HCT116 (cell line): ENCODE data around the gene AIFM2. TPM values are rescaled to one million over a fixed set of nuclear protein-coding genes. Genes with fewer than 3 reads are reported as not detected.

Experiments
- ATAC-seq: fragments of 200-7000 bp; cut with Tn5 transposase; 2 replicates; pipeline ENCODE4 v1.9.1; 2020; ENCODE audit warnings: mild to moderate bottlenecking, moderate library complexity
- BruUV-seq: library from RNA; stranded (reverse); fragments of 400-500 nt; replicated peaks from 2 replicates; lab custom pipeline; 2021; lab: Mats Ljungman, UMichigan
- CTCF ChIA-PET: fragments of 300-600 bp; sonication (Branson Sonifier 250); formaldehyde crosslinking; loops from one replicate; lab custom pipeline; 2021; ENCODE audit warnings: antibody characterized with exemption; lab: Charles Lee
- POLR2A ChIA-PET: fragments of 300-600, 350-600 bp; sonication (Branson Sonifier 250); formaldehyde crosslinking; loops from one replicate; lab custom pipeline; 2021; ENCODE audit warnings: antibody characterized with exemption; lab: Charles Lee
- RAD21 ChIA-PET, 2 experiments: fragments of 300-600 bp; sonication (Branson Sonifier 250); formaldehyde crosslinking; loops; one replicate each; lab custom pipeline; 2023; ENCODE audit warnings: low total read pairs in 2 of 2; ENCODE audit not compliant: uncharacterized antibody in 2 of 2, unreplicated experiment in 2 of 2, low non-redundant PET in 1 of 2; lab: Charles Lee
- DNase-seq: peaks from one replicate; pipeline ENCODE4 v3.0.0-alpha.2; 2010; ENCODE audit warnings: low read depth, low spot score
- H2AFZ ChIP-seq: fragments of 200-600 bp; shearing (Covaris generic), sonication (generic); 2 replicates; pipeline ENCODE4 v1.6.1; 2017; ENCODE audit warnings: low read depth, mixed run types, mixed read lengths, antibody characterized with exemption, low read length; ENCODE audit not compliant: poor library complexity, severe bottlenecking
- H3K27ac ChIP-seq: 2 replicates; pipeline ENCODE4 v1.5.1; 2012; ENCODE audit warnings: low read depth, low read length
- H3K27me3 ChIP-seq: fragments of 200-600 bp; sonication (generic); 2 replicates; pipeline ENCODE4 v1.6.1; 2016; ENCODE audit warnings: mixed run types, low read length, mixed read lengths; ENCODE audit not compliant: insufficient read depth
- H3K36me3 ChIP-seq, 2 experiments: fragments of 200-500 bp in 1 of 2; fragments of 200-600 bp in 1 of 2; sonication (Bioruptor generic) in 1 of 2; sonication (generic) in 1 of 2; 2 replicates each; pipeline versions ENCODE4 v1.5.1 to v1.6.1; 2014 to 2016; ENCODE audit warnings: low read length in 2 of 2, inconsistent platforms in 1 of 2, mixed read lengths in 1 of 2, mixed run types in 1 of 2; ENCODE audit not compliant: insufficient read depth in 2 of 2, control insufficient read depth in 1 of 2
- H3K4me1 ChIP-seq, 2 experiments: fragments of 200-600 bp in 1 of 2; sonication (generic) in 1 of 2; 2 replicates each; pipeline versions ENCODE4 v1.5.1 to v1.6.1; 2012 to 2017; ENCODE audit warnings: low read length in 2 of 2, inconsistent platforms in 1 of 2, mild to moderate bottlenecking in 1 of 2, mixed read lengths in 1 of 2, mixed run types in 1 of 2, moderate library complexity in 1 of 2; ENCODE audit not compliant: insufficient read depth in 2 of 2, control insufficient read depth in 1 of 2
- H3K4me2 ChIP-seq: fragments of 200-600 bp; sonication (generic); 2 replicates; pipeline ENCODE4 v1.6.1; 2017; ENCODE audit warnings: mixed run types, low read length, mixed read lengths
- H3K4me3 ChIP-seq, 2 experiments: fragments of 200-600 bp in 1 of 2; sonication (generic) in 1 of 2; replicated peaks in 1 of 2; 2 replicates each; pipeline ENCODE4 v1.5.1; 2011 to 2016; ENCODE audit warnings: low read length in 2 of 2, control low read depth in 1 of 2, low read depth in 1 of 2, mild to moderate bottlenecking in 1 of 2, mixed read lengths in 1 of 2, mixed run types in 1 of 2
- H3K79me2 ChIP-seq: fragments of 200-600 bp; sonication (generic); 2 replicates; pipeline ENCODE4 v1.6.1; 2017; ENCODE audit warnings: mild to moderate bottlenecking, mixed run types, low read length, moderate library complexity, mixed read lengths; ENCODE audit not compliant: insufficient read depth
- H3K9ac ChIP-seq: fragments of 200-600 bp; sonication (generic); 2 replicates; pipeline ENCODE4 v1.6.1; 2016; ENCODE audit warnings: low read length, mixed read lengths
- H3K9me2 ChIP-seq: fragments of 200-600 bp; sonication (generic), shearing (Covaris generic); 2 replicates; pipeline ENCODE4 v1.6.1; 2017; ENCODE audit warnings: mixed run types, mild to moderate bottlenecking, moderate library complexity; ENCODE audit not compliant: insufficient read depth
- H3K9me3 ChIP-seq, 2 experiments: fragments of 200-500 bp in 1 of 2; fragments of 200-600 bp in 1 of 2; sonication (Bioruptor generic) in 1 of 2; sonication (generic) in 1 of 2; 2 replicates each; pipeline ENCODE4 v1.6.1; 2014 to 2017; ENCODE audit warnings: low read length in 2 of 2, mixed read lengths in 2 of 2, inconsistent platforms in 1 of 2, low read depth in 1 of 2, mild to moderate bottlenecking in 1 of 2, mixed run types in 1 of 2, moderate library complexity in 1 of 2; ENCODE audit not compliant: control insufficient read depth in 1 of 2, insufficient read depth in 1 of 2
- H4K20me1 ChIP-seq: fragments of 200-600 bp; sonication (generic), shearing (Covaris generic); 2 replicates; pipeline ENCODE4 v1.6.1; 2017; ENCODE audit warnings: mixed run types, mild to moderate bottlenecking, moderate library complexity; ENCODE audit not compliant: insufficient read depth
- CBX3 ChIP-seq: IDR thresholded peaks from 2 replicates; pipeline ENCODE4 v1.6.1; 2012; ENCODE audit warnings: low read depth
- MAX ChIP-seq: IDR thresholded peaks from 2 replicates; pipeline ENCODE4 v1.6.1; 2012
- POLR2A ChIP-seq: IDR thresholded peaks from 2 replicates; pipeline ENCODE4 v1.7.0; 2011; ENCODE audit warnings: borderline replicate concordance; ENCODE audit not compliant: insufficient read depth, insufficient read length; ENCODE audit errors: extremely low read depth
- POLR2AphosphoS5 ChIP-seq: IDR thresholded peaks from 2 replicates; pipeline ENCODE4 v1.6.1; 2011; ENCODE audit warnings: mild to moderate bottlenecking, low read depth, low read length, moderate library complexity
- ZBTB33 ChIP-seq: IDR thresholded peaks from 2 replicates; pipeline ENCODE4 v1.6.1; 2011; ENCODE audit warnings: mild to moderate bottlenecking, low read length, moderate library complexity; ENCODE audit not compliant: insufficient replicate concordance; ENCODE audit errors: extremely low read depth
- ZNF274 ChIP-seq: fragments of 200-500 bp; sonication (Bioruptor generic); IDR thresholded peaks from 2 replicates; pipeline ENCODE4 v1.6.1; 2014; ENCODE audit warnings: mild to moderate bottlenecking, low read depth, low read length, inconsistent platforms
- intact Hi-C: fragments of 100-400 bp; cut with micrococcal nuclease; formaldehyde crosslinking; loops from 2 replicates; pipeline ENCODE4 v1.10.0; 2022
- total RNA-seq: library from RNA; stranded (reverse); gene quantifications from one replicate; pipeline ENCODE4 v1.2.1, GENCODE V29; 2021; ENCODE audit not compliant: unreplicated experiment

Gene AIFM2
- total RNA-seq, 1 experiment from 2014 or later = 20.0 TPM

DNA sequence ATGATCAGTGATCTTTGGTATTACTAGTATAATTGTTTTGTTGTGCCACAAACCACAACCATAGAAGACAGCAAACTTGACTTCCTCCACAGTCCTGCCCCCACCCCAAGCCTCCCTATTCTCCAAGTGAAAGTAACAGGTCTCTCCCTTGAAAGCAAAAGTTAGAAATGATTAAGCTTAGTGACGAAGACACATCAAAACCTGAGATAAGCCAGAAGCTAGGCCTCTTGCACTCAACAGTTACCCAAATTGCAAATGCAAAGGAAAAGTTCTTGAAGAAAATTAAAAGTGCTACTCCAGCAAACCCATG lies 30.2 kb upstream of the AIFM2 start:
- Histone ChIP-seq H3K4me1 (peaks cover 4 to 6% of the 10 kb centered on the region in 2 experiments; a peak in 3 of 4 replicates), H3K36me3 (peaks cover 38% of the 10 kb centered on the region in 2 experiments), H3K79me2 (peaks cover 97% of the 10 kb centered on the region), H3K9me3 (no peaks in the 10 kb centered on the region), H3K9ac (no peak overlapping the region), H3K27me3 (no peaks in the 10 kb centered on the region), H3K4me2 (no peak overlapping the region), H2AFZ (no peak overlapping the region), H4K20me1 (peaks cover 20% of the 10 kb centered on the region; the same call in 1 of the 2 replicates), H3K27ac (no peak overlapping the region), H3K4me3 (no peak overlapping the region), H3K9me2 (no peaks in the 10 kb centered on the region)
- no TSS peak for BruUV-seq
- no peak for ATAC-seq
- RAD21 ChIA-PET = no interaction called here
- TF ChIP-seq POLR2A (no peak), CBX3 (no peak), POLR2AphosphoS5 (no peak), ZNF274 (no peak)
- intact Hi-C loops = no loop called here
- CTCF ChIA-PET = no interaction called here
- DNase-seq = no peak
- POLR2A ChIA-PET = no interaction called here

GRCh38 chr10:70162151-70162891 lies 29.7 kb upstream of the AIFM2 start:
- H3K9ac ChIP-seq = no peak overlapping the region
- H3K4me3 ChIP-seq = no peak overlapping the region
- ATAC-seq (no peak), DNase-seq (no peak)
- H3K27me3 ChIP-seq = no peaks in the 10 kb centered on the region
- no peak overlapping the region for H3K27ac ChIP-seq
- H3K9me3 ChIP-seq = no peaks in the 10 kb centered on the region
- peaks cover 41 to 42% of the 10 kb centered on the region in 2 experiments for H3K36me3 ChIP-seq
- intact Hi-C loops = no loop called here
- ChIA-PET RAD21 (no interaction called here), CTCF (no interaction called here), POLR2A (no interaction called here)
- H2AFZ ChIP-seq = no peak overlapping the region
- H3K4me2 ChIP-seq = no peak overlapping the region
- H3K79me2 ChIP-seq = peaks cover 97% of the 10 kb centered on the region
- peaks cover 4 to 6% of the 10 kb centered on the region in 2 experiments; a peak in 2 of 4 replicates for H3K4me1 ChIP-seq
- BruUV-seq = no TSS peak
- no peaks in the 10 kb centered on the region for H3K9me2 ChIP-seq
- H4K20me1 ChIP-seq = peaks cover 20% of the 10 kb centered on the region; the same call in 1 of the 2 replicates
- TF ChIP-seq ZBTB33 = no peak
- TF ChIP-seq MAX = no peak
